GM12878 (cell line): Measurements from ENCODE around the gene PPP4R3B. TPM values are rescaled to one million over a fixed set of nuclear protein-coding genes. Genes with fewer than 3 reads are reported as not detected.

ENCODE experiments used
- ATAC-seq: fragments of 200-7000 bp; cut with Tn5 transposase; 3 replicates; pipeline ENCODE4 v1.9.1; 2020; ENCODE audit warnings: mild to moderate bottlenecking, moderate library complexity
- BruUV-seq: library from RNA; stranded (reverse); fragments of 400-500 nt; replicated peaks from 2 replicates; lab custom pipeline; 2021; lab: Mats Ljungman, UMichigan
- CTCF ChIA-PET: fragments of 300-600 bp; sonication (Branson Sonifier 250); formaldehyde crosslinking; extraction: SDS; loops from one replicate; lab custom pipeline; 2021; ENCODE audit warnings: inconsistent platforms; lab: Yijun Ruan, JAX
- POLR2A ChIA-PET: fragments of 350-600 bp; formaldehyde crosslinking; extraction: SDS; loops from one replicate; lab custom pipeline; 2021; ENCODE audit warnings: inconsistent platforms; lab: Charles Lee
- RAD21 ChIA-PET: fragments of 300-600 bp; sonication (Branson Sonifier 250); formaldehyde crosslinking; loops from one replicate; lab custom pipeline; 2023; ENCODE audit warnings: antibody characterized with exemption; ENCODE audit not compliant: unreplicated experiment; lab: Charles Lee
- SMC1A ChIA-PET: fragments of 300-600 bp; sonication (Branson Sonifier 250); formaldehyde crosslinking; loops from one replicate; lab custom pipeline; 2023; ENCODE audit not compliant: unreplicated experiment, uncharacterized antibody; lab: Charles Lee
- DNase-seq: peaks from one replicate; pipeline ENCODE4 v3.0.0-alpha.2; 2011; ENCODE audit warnings: low read depth, low spot score
- FAIRE-seq: peaks from 3 replicates; lab custom pipeline; 2011; peaks lifted over from hg19 to GRCh38; lab: Jason Lieb, UNC
- H2AFZ ChIP-seq: 2 replicates; pipeline ENCODE4 v1.6.0; 2011; ENCODE audit warnings: low read depth, low read length, control low read depth; ENCODE audit not compliant: control insufficient read depth
- H3K27ac ChIP-seq: 2 replicates; pipeline ENCODE4 v1.5.1; 2011; ENCODE audit warnings: control low read depth; ENCODE audit not compliant: control insufficient read depth, insufficient read depth
- H3K27me3 ChIP-seq, 2 experiments: replicated peaks in 1 of 2; 2 replicates each; pipeline versions ENCODE4 v1.6.0 to v1.6.1; 2011; ENCODE audit warnings: low read length in 1 of 2; ENCODE audit not compliant: control insufficient read depth in 2 of 2, insufficient read depth in 2 of 2
- H3K36me3 ChIP-seq, 2 experiments: 2 replicates each; pipeline ENCODE4 v1.5.1; 2011; ENCODE audit warnings: low read length in 1 of 2; ENCODE audit not compliant: control insufficient read depth in 2 of 2, insufficient read depth in 2 of 2
- H3K4me1 ChIP-seq: 2 replicates; pipeline ENCODE4 v1.6.1; 2011; ENCODE audit warnings: mild to moderate bottlenecking, low read length, moderate library complexity, mixed read lengths; ENCODE audit not compliant: control insufficient read depth, insufficient read depth
- H3K4me2 ChIP-seq: 2 replicates; pipeline ENCODE4 v1.6.0; 2011; ENCODE audit warnings: control low read depth; ENCODE audit not compliant: control insufficient read depth, insufficient read depth
- H3K4me3 ChIP-seq: fragments of 200-600 bp; sonication (generic); 2 replicates; pipeline ENCODE4 v1.5.1; 2016
- H3K79me2 ChIP-seq: 2 replicates; pipeline ENCODE4 v1.6.0; 2011; ENCODE audit warnings: low read length; ENCODE audit not compliant: control insufficient read depth, insufficient read depth
- H3K9ac ChIP-seq: 2 replicates; pipeline ENCODE4 v1.8.0; 2011; ENCODE audit warnings: low read length, control low read depth, mixed read lengths; ENCODE audit not compliant: control insufficient read depth, insufficient read depth
- H3K9me3 ChIP-seq: replicated peaks from 3 replicates; pipeline ENCODE4 v1.5.1; 2011; ENCODE audit warnings: mild to moderate bottlenecking, low read length; ENCODE audit not compliant: control insufficient read depth, insufficient read depth
- H4K20me1 ChIP-seq: 2 replicates; pipeline ENCODE4 v1.6.0; 2011; ENCODE audit not compliant: control insufficient read depth, insufficient read depth
- EP300 ChIP-seq, 2 experiments: fragments of 150-350 bp in 1 of 2; IDR thresholded peaks; 2 replicates each; pipeline ENCODE4 v1.6.1; 2011 to 2012; ENCODE audit warnings: low read depth in 2 of 2, low read length in 2 of 2, borderline replicate concordance in 1 of 2, improper control_type of control experiment in 1 of 2, inconsistent platforms in 1 of 2; ENCODE audit not compliant: control insufficient read depth in 1 of 2
- ETV6 ChIP-seq, 2 experiments: fragments of 450-650 bp in 1 of 2; IDR thresholded peaks in 1 of 2; conservative IDR thresholded peaks in 1 of 2; 2 replicates each; pipeline ENCODE4 v1.6.1; 2014; ENCODE audit warnings: antibody characterized with exemption in 1 of 2, borderline replicate concordance in 1 of 2, low read depth in 1 of 2, mild to moderate bottlenecking in 1 of 2, moderate library complexity in 1 of 2
- FOXK2 ChIP-seq: fragments of 450-650 bp; IDR thresholded peaks from 2 replicates; pipeline ENCODE4 v1.6.1; 2017; ENCODE audit warnings: mild to moderate bottlenecking, moderate library complexity
- MTA3 ChIP-seq: IDR thresholded peaks from 2 replicates; pipeline ENCODE4 v1.6.1; 2012; ENCODE audit warnings: low read length, inconsistent platforms, borderline replicate concordance
- RB1 ChIP-seq: fragments of 450-650 bp; formaldehyde crosslinking; IDR thresholded peaks from 2 replicates; pipeline ENCODE4 v1.6.1; 2017; ENCODE audit warnings: mild to moderate bottlenecking, borderline replicate concordance
- SIN3A ChIP-seq: IDR thresholded peaks from 2 replicates; pipeline ENCODE4 v1.6.1; 2012; ENCODE audit warnings: low read depth, low read length, improper control_type of control experiment
- SIX5 ChIP-seq: IDR thresholded peaks from 2 replicates; pipeline ENCODE4 v1.6.1; 2011; ENCODE audit warnings: mild to moderate bottlenecking, low read depth, low read length, moderate library complexity; ENCODE audit not compliant: severe bottlenecking
- SP1 ChIP-seq: IDR thresholded peaks from one replicate; pipeline ENCODE4 v1.6.1; 2011; ENCODE audit warnings: low read depth, low read length
- TAF1 ChIP-seq: IDR thresholded peaks from 2 replicates; pipeline ENCODE4 v1.6.1; 2011; ENCODE audit warnings: mild to moderate bottlenecking, low read depth, low read length, borderline replicate concordance
- TCF7 ChIP-seq: IDR thresholded peaks from 2 replicates; pipeline ENCODE4 v1.6.1; 2014; ENCODE audit warnings: antibody characterized with exemption, borderline replicate concordance
- ZNF217 ChIP-seq: fragments of 450-650 bp; IDR thresholded peaks from 2 replicates; pipeline ENCODE4 v1.6.1; 2017; ENCODE audit warnings: antibody characterized with exemption, mild to moderate bottlenecking
- ZNF274 ChIP-seq: IDR thresholded peaks from one replicate; pipeline ENCODE4 v1.8.0; 2011; ENCODE audit not compliant: insufficient read length, insufficient read depth
- ZSCAN29 ChIP-seq: fragments of 450-650 bp; IDR thresholded peaks from 2 replicates; pipeline ENCODE4 v1.6.1; 2017; ENCODE audit warnings: mild to moderate bottlenecking, moderate library complexity
- WGBS: methylation state at CpG from one replicate; pipeline ENCODE4 v1.1.6; 2016; ENCODE audit warnings: low lambda C conversion rate; ENCODE audit not compliant: insufficient replicate concordance, insufficient coverage; ENCODE audit errors: missing lambda C conversion rate; 5-methylcytosine and 5-hydroxymethylcytosine counted together
- in situ Hi-C: fragments of 300-500 bp; cut with MboI; formaldehyde crosslinking; loops from 9 replicates; pipeline ENCODE4 v1.14.3; 2018; ENCODE audit warnings: mixed read lengths
- intact Hi-C: fragments of 100-400 bp; cut with micrococcal nuclease; formaldehyde crosslinking; loops from one replicate; pipeline ENCODE4 v1.14.2; 2022; ENCODE audit not compliant: unreplicated experiment
- polyA plus RNA-seq, 11 experiments: library from polyadenylated mRNA; depleted of rRNA in 4 of 11; unstranded in 6 of 11; stranded (reverse) in 5 of 11; fragments of >200 nt; fragmentation: Nextera tagmentation in 4 of 11; fragmentation: Illumina TruSeq in 1 of 11; extraction: Ambion mirVana in 4 of 11; extraction: Trizol in 1 of 11; gene quantifications; 1 replicate in 1 of 11; 2 replicates in 10 of 11; pipeline versions ENCODE4 v1.2.1 to v1.2.3, GENCODE V29; 2011 to 2016; ENCODE audit warnings: inconsistent platforms in 2 of 11, missing spikeins in 2 of 11, low read depth in 1 of 11
- total RNA-seq, 4 experiments: library from RNA; depleted of rRNA in 3 of 4; stranded (reverse); fragments of >200 nt in 3 of 4; fragmentation: Illumina TruSeq in 1 of 4; extraction: Trizol in 1 of 4; gene quantifications; 2 replicates each; pipeline versions ENCODE4 v1.2.1 to v1.2.3, GENCODE V29; 2013 to 2021
- TF ChIP-seq, protein P1 (sequence below): IDR thresholded peaks from 2 replicates; pipeline ENCODE4 v1.6.1; 2012; ENCODE audit warnings: low read depth, low read length, improper control_type of control experiment
- TF ChIP-seq, protein P2 (sequence below): fragments of 450-650 bp; conservative IDR thresholded peaks from 2 replicates; pipeline ENCODE4 v1.6.1; 2017; ENCODE audit warnings: mild to moderate bottlenecking, moderate library complexity

PPP4R3B gene
- total and polyA plus RNA-seq, 10 of the 15 experiments (the other 5 are each of a cell fraction or from before 2014, with no cell fraction given), result 10.9 to 70.1 (median 49.2) TPM

GRCh38 chr2:55581874-55582547 is 35.4 kb downstream of the PPP4R3B start:
- BruUV-seq, result no TSS peak
- Histone ChIP-seq H2AFZ (no peak overlapping the region), H4K20me1 (no peaks in the 10 kb centered on the region), H3K4me3 (no peak overlapping the region), H3K9me3 (no peaks in the 10 kb centered on the region), H3K9ac (no peak overlapping the region), H3K4me1 (no peaks in the 10 kb centered on the region), H3K4me2 (no peak overlapping the region), H3K79me2 (no peaks in the 10 kb centered on the region), H3K27me3 (no peaks in the 10 kb centered on the region), H3K27ac (no peak overlapping the region), H3K36me3 (peaks cover 0 to 7% of the 10 kb centered on the region in 2 experiments; a peak in 2 of 4 replicates)
- in situ Hi-C loops (no loop called here), intact Hi-C loops (no loop called here)
- POLR2A ChIA-PET, result interaction anchor here (0.6 kb wide), 1 partner anchor 64 kb away, joined by 6 read pairs; no protein-coding TSS in a partner anchor
- FAIRE-seq, result no peak
- RAD21 ChIA-PET, result no interaction called here
- no peak for DNase-seq
- TF ChIP-seq, protein P1, sequence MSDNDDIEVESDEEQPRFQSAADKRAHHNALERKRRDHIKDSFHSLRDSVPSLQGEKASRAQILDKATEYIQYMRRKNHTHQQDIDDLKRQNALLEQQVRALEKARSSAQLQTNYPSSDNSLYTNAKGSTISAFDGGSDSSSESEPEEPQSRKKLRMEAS, result no peak
- TF ChIP-seq ZNF217, result no peak
- TF ChIP-seq SIX5, result no peak
- TF ChIP-seq EP300 (IDR thresholded peaks at IDR 0.05; ENCODE audit: borderline replicate concordance in 1 of 2, control insufficient read depth in 1 of 2, low read depth in 2 of 2, low read length in 2 of 2), result no peak
- no peak for ATAC-seq
- SMC1A ChIA-PET, result no interaction called here
- CTCF ChIA-PET, result interaction anchor here (1.0 to 1.6 kb wide), 6 partner anchors 10 to 248 kb away, joined by 3 to 5 read pairs (median 4); partner anchors contain the start of gene PPP4R3B
- 78% methylated on average over 4 of the region's 4 CpGs for WGBS

DNA sequence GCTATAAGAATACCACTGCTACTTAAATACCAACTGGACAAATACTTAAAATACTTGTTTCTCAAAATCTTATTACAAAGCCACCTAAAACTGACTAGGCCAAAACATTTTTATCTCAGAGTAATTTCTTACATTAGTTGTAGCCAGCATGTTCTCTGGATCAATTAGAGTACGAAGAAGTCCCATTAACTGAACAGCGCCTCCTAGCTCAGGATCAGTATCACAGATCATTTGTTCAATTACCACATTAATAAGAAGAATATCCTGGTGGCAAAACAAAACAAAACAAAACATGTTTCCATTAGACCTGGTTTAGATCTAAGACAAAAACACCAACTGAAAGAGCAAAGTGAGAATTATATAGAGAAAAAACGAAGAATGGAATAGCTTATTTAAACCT is 36.0 kb downstream of the PPP4R3B start:
- ATAC-seq (no peak), FAIRE-seq (no peak), DNase-seq (no peak)
- Histone ChIP-seq H3K79me2 (no peaks in the 10 kb centered on the region), H3K27ac (no peak overlapping the region), H3K9me3 (no peaks in the 10 kb centered on the region), H3K9ac (no peak overlapping the region), H3K4me2 (no peak overlapping the region), H3K4me3 (no peak overlapping the region), H4K20me1 (no peaks in the 10 kb centered on the region), H2AFZ (no peak overlapping the region), H3K27me3 (no peaks in the 10 kb centered on the region), H3K36me3 (peaks cover 0 to 11% of the 10 kb centered on the region in 2 experiments; a peak in 2 of 4 replicates), H3K4me1 (no peaks in the 10 kb centered on the region)
- in situ Hi-C loops (no loop called here), intact Hi-C loops (no loop called here)
- WGBS, result 100% methylated on average over 3 of the region's 3 CpGs
- CTCF ChIA-PET, result interaction anchor here (1.0 to 1.6 kb wide), 6 partner anchors 10 to 247 kb away, joined by 3 to 5 read pairs (median 4); partner anchors contain the start of gene PPP4R3B
- SMC1A ChIA-PET, result no interaction called here
- RAD21 ChIA-PET, result no interaction called here
- BruUV-seq, result no TSS peak
- POLR2A ChIA-PET, result interaction anchor here (0.6 kb wide), 1 partner anchor 63 kb away, joined by 6 read pairs; no protein-coding TSS in a partner anchor
- TF ChIP-seq MTA3 (no peak), TCF7 (no peak), ETV6 (conservative IDR thresholded peaks at IDR 0.05 in 1 of 2, IDR thresholded peaks at IDR 0.05 in 1 of 2; ENCODE audit: borderline replicate concordance in 1 of 2, low read depth in 1 of 2) (no peak), ZNF274 (no peak), ZSCAN29 (no peak), RB1 (no peak), SIN3A (no peak), FOXK2 (no peak), TAF1 (no peak), SP1 (no peak)
- TF ChIP-seq, protein P2, sequence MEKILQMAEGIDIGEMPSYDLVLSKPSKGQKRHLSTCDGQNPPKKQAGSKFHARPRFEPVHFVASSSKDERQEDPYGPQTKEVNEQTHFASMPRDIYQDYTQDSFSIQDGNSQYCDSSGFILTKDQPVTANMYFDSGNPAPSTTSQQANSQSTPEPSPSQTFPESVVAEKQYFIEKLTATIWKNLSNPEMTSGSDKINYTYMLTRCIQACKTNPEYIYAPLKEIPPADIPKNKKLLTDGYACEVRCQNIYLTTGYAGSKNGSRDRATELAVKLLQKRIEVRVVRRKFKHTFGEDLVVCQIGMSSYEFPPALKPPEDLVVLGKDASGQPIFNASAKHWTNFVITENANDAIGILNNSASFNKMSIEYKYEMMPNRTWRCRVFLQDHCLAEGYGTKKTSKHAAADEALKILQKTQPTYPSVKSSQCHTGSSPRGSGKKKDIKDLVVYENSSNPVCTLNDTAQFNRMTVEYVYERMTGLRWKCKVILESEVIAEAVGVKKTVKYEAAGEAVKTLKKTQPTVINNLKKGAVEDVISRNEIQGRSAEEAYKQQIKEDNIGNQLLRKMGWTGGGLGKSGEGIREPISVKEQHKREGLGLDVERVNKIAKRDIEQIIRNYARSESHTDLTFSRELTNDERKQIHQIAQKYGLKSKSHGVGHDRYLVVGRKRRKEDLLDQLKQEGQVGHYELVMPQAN, result no peak
